ENCODE data around the gene WNT9B.

GRCh38 chr17:46916623-46917022 lies 65.2 kb downstream of the WNT9B start:
- TF ChIP-seq CTCF (IDR thresholded peaks at IDR 0.05; ENCODE audit: poor library complexity, severe bottlenecking) (no peak), SMC3 (conservative IDR thresholded peaks at IDR 0.05; ENCODE audit: poor library complexity) (no peak), POLR2AphosphoS5 (IDR thresholded peaks at IDR 0.05) (no peak), EZH2 (IDR thresholded peaks at IDR 0.05; ENCODE audit: borderline replicate concordance, insufficient read depth, low read length, poor library complexity, severe bottlenecking) (no peak)
- TF ChIP-seq, protein P1, sequence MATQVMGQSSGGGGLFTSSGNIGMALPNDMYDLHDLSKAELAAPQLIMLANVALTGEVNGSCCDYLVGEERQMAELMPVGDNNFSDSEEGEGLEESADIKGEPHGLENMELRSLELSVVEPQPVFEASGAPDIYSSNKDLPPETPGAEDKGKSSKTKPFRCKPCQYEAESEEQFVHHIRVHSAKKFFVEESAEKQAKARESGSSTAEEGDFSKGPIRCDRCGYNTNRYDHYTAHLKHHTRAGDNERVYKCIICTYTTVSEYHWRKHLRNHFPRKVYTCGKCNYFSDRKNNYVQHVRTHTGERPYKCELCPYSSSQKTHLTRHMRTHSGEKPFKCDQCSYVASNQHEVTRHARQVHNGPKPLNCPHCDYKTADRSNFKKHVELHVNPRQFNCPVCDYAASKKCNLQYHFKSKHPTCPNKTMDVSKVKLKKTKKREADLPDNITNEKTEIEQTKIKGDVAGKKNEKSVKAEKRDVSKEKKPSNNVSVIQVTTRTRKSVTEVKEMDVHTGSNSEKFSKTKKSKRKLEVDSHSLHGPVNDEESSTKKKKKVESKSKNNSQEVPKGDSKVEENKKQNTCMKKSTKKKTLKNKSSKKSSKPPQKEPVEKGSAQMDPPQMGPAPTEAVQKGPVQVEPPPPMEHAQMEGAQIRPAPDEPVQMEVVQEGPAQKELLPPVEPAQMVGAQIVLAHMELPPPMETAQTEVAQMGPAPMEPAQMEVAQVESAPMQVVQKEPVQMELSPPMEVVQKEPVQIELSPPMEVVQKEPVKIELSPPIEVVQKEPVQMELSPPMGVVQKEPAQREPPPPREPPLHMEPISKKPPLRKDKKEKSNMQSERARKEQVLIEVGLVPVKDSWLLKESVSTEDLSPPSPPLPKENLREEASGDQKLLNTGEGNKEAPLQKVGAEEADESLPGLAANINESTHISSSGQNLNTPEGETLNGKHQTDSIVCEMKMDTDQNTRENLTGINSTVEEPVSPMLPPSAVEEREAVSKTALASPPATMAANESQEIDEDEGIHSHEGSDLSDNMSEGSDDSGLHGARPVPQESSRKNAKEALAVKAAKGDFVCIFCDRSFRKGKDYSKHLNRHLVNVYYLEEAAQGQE (IDR thresholded peaks at IDR 0.05; ENCODE audit: borderline replicate concordance), result no peak
